Measurements from ENCODE around the gene FSTL1.
A peak's percentile ranks its signal among the peaks of the same experiment; 100 is the strongest.

The FSTL1 gene

DNA sequence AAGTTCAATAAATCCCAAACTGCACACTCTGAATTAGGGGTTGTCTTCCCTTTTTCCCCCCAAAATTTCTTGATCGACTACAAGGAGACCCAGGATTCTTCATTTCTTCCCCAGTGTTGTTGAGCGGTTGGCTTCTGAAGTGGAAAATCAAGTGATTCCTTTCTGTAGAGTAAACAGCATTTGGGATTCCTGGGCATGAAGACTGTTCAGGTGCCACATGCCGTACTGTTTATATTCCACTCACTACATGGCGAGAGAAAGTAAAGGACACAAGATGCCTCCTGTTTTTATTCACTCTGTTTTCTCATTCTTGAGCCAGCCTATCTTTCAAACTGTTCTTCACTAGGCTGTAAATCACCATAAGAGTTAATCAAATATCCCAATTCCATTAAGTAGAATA is 12.6 kb downstream of the FSTL1 start:
- DNase-seq = no peak

DNA sequence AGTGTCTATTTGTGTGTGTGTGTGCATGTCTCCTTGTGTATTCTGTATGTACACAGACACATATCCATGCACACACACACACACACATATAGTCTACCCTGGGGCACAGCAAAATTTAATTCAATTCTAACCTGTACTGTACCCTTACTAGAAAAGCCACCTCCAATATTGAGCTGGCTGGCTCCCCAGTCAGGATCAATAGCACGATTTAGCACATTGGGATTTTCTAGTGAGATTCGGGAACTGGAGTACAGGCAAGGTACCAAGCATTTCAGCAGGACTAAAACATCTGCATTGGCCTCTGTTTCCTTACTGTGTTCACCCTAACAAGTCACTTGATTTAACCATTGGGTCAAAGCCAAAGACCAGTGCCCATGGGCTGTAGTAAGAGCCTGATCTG is 13.2 kb downstream of the FSTL1 start:
- no peak for DNase-seq

DNA sequence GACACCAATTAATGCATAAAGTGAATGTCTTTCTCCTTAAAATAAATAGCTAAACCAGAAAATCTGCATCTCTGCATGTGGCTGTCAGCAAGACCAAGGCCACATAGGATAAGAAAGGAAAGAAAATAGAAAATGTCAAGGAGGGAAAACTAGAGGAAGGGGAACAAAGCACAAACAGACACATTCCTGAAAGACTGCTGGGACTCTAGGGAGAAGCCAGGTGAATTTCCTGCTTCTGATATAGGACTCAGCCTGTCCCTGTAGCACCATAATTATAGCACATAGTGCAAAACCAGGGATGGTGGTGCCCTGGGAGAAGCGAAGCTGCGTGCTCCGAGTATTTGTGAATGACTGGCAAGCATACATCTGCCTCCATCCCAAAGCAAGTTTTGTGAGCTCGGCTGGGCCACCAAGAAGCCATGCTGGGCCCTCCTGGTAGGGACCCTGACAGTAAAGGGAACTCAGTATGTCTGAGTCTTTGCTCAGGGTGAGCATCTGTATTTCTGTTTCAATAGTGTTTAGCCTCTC is 14.2 kb downstream of the FSTL1 start:
- no peak for DNase-seq

DNA sequence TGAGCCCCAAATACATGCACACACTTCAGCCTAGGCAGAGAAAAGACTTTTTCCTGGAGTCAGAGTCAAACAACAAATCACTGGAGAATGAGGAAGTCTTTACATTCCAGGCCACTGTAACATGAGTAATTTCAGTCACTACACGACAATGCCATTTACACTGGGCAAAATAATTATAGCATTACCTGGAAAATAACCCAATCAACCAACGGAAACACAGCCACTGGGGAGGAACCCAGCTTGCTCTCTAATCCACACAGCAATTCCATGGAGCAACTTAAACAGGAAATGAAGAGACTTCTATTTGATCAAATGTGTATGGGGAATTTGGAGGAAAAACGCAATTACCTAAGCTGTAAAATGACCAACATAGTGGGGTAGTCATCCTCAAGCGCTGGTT is 15.2 kb downstream of the FSTL1 start:
- no peak for DNase-seq

DNA sequence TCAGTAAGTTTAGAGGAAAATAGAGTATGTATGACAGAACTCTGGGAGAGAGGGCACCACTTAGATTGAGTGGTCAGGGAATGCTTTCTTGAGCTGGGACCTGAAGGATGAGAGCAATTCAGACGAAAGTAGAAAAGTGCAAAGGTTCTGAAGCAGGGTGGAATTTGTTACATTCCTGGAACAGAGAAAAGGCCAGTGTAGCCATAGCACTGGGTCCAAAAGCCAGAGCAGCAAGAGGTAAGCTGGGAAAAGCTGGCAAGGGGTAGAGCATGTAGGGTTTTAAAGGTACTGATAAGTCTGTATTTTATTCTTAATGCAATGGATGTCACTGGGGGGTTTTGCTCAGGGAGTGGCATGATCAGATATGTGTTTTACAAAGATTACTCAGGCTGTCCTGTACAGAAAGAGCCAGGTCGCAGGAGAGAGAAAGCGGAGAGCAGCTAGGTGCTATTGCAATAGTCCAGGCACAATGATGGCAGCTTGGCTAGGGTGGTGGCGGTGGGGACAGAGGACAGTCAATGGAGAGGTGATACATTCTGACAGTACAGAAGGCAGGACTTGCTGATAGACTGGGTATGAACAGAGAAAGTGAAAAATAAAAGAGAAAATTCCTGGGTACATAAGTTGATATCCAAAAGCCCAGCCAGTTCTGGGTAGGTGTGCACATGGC is 17.0 kb downstream of the FSTL1 start:
- no peak for DNase-seq

DNA sequence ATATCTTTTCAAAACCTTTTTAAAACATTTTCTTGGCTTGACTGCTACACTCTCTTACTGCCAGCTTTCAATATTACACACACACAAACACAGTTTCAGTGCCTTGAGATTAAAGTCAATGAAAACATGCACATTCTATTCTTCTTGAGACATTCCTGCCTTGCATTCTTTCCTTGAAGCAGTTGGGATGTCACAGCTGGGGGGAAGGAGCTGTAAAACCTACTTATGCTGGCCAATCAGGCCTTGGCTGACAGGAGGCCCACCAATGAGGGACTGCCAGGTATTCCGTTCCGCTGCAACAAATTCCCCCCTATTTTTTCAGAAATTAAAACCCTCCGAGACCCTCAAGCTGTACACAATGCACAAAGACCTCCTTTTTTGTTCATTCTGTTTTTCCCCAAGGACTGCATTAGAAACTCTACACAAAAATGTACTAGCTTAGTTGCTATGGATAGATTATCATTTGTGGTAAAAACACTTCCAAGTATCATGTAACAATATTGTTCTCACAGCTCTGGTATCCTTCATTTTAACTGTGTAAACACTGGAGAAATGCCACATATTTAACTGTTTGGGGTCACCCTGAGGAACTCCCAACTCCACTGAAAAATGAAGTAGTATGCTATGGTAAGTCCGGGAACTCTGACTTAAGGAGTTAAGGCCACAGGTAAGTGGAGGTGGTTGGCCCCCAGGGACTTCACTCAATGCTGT is 18.5 kb downstream of the FSTL1 start:
- DNase-seq = no peak

GRCh38 chr3:120429921-120430361 is 20.9 kb downstream of the FSTL1 start:
- DNase-seq = no peak

DNA sequence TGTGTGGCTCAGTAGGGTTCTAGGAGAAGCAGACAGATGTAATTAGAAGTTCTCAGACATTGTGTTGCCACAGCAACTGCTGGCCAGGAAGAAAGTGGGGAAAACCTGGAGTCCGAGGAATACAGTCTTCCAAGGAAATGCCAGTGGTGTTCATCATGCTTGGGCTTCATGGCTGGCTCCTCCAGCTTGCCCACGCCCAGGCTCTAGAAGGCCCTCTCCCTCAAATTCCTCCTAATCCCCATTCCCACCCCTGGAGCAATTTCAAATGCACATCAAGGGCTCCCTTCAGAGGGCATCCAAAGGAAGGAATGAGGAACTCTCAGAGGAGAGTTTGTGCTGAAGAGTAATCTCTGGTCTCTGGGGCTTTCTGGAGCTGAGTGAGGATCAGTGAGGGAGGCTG is 21.9 kb downstream of the FSTL1 start:
- no peak for DNase-seq

DNA sequence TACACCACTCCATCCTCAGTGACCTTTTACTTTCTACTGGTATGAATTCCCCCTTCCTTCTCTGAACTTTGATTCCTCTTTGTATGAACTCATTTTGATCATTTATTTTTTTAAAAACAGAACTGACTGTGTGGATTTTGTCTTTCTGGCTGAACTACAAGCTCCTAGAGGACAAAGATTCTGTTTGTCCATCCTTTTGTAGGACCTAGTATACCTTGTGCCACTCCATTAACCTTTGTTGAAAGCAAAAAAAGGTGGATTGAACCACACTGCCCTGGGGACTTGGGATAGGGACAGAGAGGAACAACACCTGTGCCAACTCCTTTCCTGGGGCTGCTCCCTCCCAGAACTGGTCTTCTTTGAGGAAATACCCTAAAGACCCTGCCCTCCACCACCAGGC is 23.6 kb downstream of the FSTL1 start:
- DNase-seq = no peak

GRCh38 chr3:120425572-120426250 is 25.1 kb downstream of the FSTL1 start:
- no peak for DNase-seq

DNA sequence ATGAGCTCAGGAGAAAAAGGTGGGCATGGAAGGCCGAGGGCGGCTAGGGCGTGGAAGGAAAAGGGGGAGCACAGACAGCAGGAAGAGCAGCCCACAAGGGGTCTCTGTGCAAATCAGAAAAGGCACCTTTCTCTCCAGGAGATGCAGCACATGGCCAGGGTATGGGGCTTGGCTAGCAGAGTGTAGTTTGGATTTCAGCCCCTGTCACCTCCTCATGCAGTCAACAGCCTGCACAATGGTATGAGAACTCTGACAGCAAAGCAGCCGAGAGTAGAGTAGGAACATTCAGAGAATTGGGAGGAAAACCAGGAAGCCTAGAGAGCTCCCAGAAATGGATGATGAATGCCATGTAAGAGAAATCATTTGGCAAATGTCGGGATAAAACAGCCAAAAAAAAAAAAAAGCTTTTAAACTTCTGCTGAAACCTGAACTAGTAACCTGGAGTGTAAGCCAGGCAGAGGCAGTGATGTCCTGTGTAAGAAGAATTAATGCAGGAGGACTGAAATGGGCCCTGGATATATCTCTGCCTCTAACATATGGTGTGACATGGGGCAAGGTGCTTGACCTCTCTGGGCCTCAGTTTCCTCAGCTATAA is 25.7 kb downstream of the FSTL1 start:
- no peak for DNase-seq

- DNase-seq = no peak
Observed at GRCh38 chr3:120424506-120424905, 26.3 kb downstream of the FSTL1 start.

DNA sequence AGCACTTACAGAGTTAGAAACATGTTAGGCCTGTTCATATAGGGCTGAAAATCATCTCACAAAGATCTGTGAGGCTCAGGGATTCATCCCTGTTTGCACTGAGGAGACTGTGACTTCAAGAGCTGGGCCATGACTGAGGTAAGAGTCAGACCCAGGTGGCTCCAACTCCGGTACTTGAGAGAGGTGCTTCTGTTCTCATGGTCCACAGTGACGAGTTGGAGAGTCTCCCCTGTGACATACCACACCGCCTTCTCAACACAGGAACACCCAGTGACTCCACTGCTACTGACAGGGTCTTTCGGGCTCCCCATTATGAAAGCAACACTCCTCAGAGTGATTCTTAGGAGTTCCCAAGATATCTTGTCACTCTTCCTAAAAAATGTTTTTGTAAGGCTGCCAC is 27.4 kb downstream of the FSTL1 start:
- DNase-seq = no peak

DNA sequence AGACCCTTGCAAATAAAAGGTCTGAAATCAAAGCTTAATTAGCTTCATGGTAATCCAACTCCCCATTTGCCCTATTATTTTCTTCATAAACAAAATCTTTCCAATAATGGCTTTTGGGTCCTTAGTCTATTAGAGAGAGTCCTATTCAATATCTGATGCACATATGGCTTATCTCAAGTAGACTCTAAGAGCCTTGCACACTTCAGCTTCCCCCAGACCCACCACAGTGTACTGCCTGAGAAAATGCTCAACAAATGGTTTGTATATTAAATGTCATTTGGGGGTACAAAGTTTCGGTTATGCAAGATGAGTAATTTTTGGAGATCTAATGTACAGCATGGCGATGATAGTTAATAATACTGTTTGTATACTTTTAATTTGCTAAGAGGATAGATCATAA is 28.9 kb downstream of the FSTL1 start:
- no peak for DNase-seq

DNA sequence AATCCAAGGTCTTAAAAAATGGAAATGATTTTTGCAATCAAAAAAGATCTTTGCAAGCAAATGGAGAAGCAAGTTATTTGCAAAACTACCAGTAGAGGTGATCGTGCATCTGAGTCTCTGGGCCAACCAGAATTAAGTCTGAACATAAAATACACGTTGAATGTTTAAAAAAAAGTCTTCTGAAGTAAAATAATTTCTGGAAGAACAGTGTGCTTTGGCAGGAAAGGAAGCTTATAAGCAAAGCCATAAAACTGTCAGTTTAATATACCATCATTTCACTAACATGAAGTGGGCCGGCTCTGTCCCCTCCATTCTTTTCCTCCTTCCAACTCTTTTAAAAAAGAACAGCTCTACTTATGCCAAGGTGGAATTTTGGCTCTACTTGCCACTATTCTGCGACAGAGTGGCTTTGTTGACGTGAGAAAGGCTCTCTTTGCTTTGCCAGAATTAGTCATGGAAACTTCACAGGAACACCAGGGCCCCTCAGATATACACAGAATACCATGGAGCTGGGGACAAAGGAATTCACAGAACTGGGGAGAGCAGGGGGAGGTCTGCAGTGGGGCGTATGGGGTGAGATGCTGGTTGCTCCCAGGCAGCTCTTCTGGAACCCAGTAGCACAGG is 29.8 kb downstream of the FSTL1 start:
- no peak for DNase-seq

- DNase-seq = no peak
Observed at GRCh38 chr3:120420360-120420759, 30.4 kb downstream of the FSTL1 start.

DNA sequence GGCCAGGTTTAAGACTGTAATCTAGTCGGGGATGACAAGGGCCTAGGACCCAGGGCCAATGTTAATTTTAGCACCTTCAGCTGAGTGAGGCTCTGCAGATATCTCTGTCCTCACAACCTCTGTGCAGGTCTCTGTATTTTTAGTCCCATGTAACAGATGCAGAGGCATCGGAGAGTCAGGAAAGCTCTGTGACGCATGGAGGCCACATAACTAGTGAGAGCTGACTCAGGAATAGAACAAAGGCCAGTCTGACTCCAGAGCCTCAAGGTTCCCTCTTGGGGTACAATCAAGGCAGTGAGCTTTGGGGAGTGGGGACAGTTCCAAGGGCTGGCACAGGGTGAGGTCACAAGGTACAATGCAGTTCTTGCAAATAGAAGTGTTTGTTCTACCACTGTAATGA is 31.0 kb downstream of the FSTL1 start:
- no peak for DNase-seq

- peak; percentile 84 to 86 for DNase-seq
Observed at GRCh38 chr3:120418866-120419490, 31.8 kb downstream of the FSTL1 start.

- no peak for DNase-seq
Observed at GRCh38 chr3:120418446-120418845, 32.3 kb downstream of the FSTL1 start.

- peak; percentile 99 for DNase-seq
Observed at GRCh38 chr3:120417272-120417911, 33.4 kb downstream of the FSTL1 start.

- no peak for DNase-seq
Observed at GRCh38 chr3:120416868-120417267, 33.9 kb downstream of the FSTL1 start.

DNA sequence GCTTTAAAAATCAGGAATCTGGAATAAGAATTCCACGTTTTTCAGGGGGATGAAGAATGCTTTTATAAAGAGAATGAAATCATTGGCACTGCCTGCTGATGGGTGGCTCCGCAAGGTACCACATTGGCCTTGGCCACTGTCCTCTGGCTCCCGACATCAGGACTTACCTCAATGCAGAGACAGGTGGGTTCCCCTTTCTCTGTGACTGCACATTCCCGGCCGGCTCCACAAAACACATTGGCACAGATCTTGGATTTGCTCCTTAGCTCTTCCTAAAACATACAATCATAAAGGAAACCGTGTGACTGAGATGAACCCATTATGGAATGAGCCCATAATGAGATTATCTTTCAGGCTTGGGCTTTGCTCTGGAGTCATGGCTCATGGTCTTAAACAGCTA is 35.0 kb downstream of the FSTL1 start:
- DNase-seq = no peak
